A549 (cell line): ENCODE results near the gene RAP2A. TPM values are rescaled to one million over a fixed set of nuclear protein-coding genes. Genes with fewer than 3 reads are reported as not detected.

ENCODE experiments used
- ATAC-seq, 2 experiments: fragments of 200-7000 bp in 1 of 2; fragments of >200 bp in 1 of 2; cut with Nextera tagmentation in 1 of 2; cut with Tn5 transposase in 1 of 2; 3 replicates each; pipeline versions ENCODE4 v1.8.0 to v1.9.1; 2018 to 2020; ENCODE audit warnings: mild to moderate bottlenecking in 1 of 2, moderate library complexity in 1 of 2
- CTCF ChIA-PET: fragments of 300-600 bp; sonication (Branson Sonifier 250); formaldehyde crosslinking; extraction: SDS; loops from one replicate; lab custom pipeline; 2021; ENCODE audit warnings: antibody characterized with exemption, inconsistent platforms; lab: Yijun Ruan, JAX
- POLR2A ChIA-PET: fragments of 350-600 bp; formaldehyde crosslinking; extraction: SDS; loops from one replicate; lab custom pipeline; 2021; ENCODE audit warnings: antibody characterized with exemption, inconsistent platforms; lab: Yijun Ruan, JAX
- DNase-seq, 2 experiments: peaks; one replicate each; pipeline versions ENCODE4 v3.0.0 to v3.0.0-alpha.2; 2011 to 2016; ENCODE audit warnings: low read depth in 1 of 2, low spot score in 1 of 2
- FAIRE-seq: peaks from 2 replicates; lab custom pipeline; 2011; peaks lifted over from hg19 to GRCh38; lab: Jason Lieb, UNC
- H3K27ac ChIP-seq, 2 experiments: fragments of >200 bp; sonication (Bioruptor Twin); formaldehyde crosslinking; 3 replicates each; pipeline ENCODE4 v1.5.1; 2016 to 2017
- H3K4me1 ChIP-seq: fragments of >200 bp; sonication (Bioruptor Twin); formaldehyde crosslinking; 3 replicates; pipeline ENCODE4 v1.6.1; 2016
- H3K4me2 ChIP-seq: fragments of >200 bp; sonication (Bioruptor Twin); formaldehyde crosslinking; 3 replicates; pipeline ENCODE4 v1.6.1; 2016
- H3K4me3 ChIP-seq: fragments of >200 bp; sonication (Bioruptor Twin); formaldehyde crosslinking; 3 replicates; pipeline ENCODE4 v1.5.1; 2016
- H3K9me3 ChIP-seq: fragments of >200 bp; sonication (Bioruptor Twin); formaldehyde crosslinking; 3 replicates; pipeline ENCODE4 v1.6.1; 2016
- BHLHE40 ChIP-seq: IDR thresholded peaks from 2 replicates; pipeline ENCODE4 v1.6.1; 2012; ENCODE audit warnings: low read depth, low read length, inconsistent platforms
- CBX2 ChIP-seq: fragments of 200-600 bp; sonication (generic); IDR thresholded peaks from 2 replicates; pipeline ENCODE4 v1.6.1; 2016; ENCODE audit warnings: low read depth, mild to moderate bottlenecking, borderline replicate concordance
- CBX8 ChIP-seq: fragments of 200-600 bp; sonication (generic); IDR thresholded peaks from 2 replicates; pipeline ENCODE4 v1.6.1; 2016
- CEBPB ChIP-seq, 2 experiments: fragments of >200 bp in 1 of 2; sonication (Bioruptor Twin) in 1 of 2; formaldehyde crosslinking in 1 of 2; IDR thresholded peaks; 2 replicates each; pipeline ENCODE4 v1.6.1; 2012 to 2016
- CHD2 ChIP-seq: fragments of 150-350 bp; IDR thresholded peaks from 2 replicates; pipeline ENCODE4 v1.6.1; 2014; ENCODE audit warnings: low read length; ENCODE audit not compliant: partially characterized antibody
- EHMT2 ChIP-seq: fragments of 200-600 bp; sonication (generic); IDR thresholded peaks from 2 replicates; pipeline ENCODE4 v1.6.1; 2016; ENCODE audit warnings: antibody characterized with exemption, low read depth, mild to moderate bottlenecking, moderate library complexity
- EP300 ChIP-seq, 2 experiments: fragments of >200 bp; sonication (Bioruptor Twin); formaldehyde crosslinking; IDR thresholded peaks; 2 replicates in 1 of 2; 3 replicates in 1 of 2; pipeline ENCODE4 v1.6.1; 2016 to 2017
- ESRRA ChIP-seq: fragments of 150-350 bp; IDR thresholded peaks from 2 replicates; pipeline ENCODE4 v1.6.1; 2014; ENCODE audit warnings: mild to moderate bottlenecking, low read length, borderline replicate concordance
- HEYL ChIP-seq: fragments of 250-450 bp; sonication (Bioruptor Pico); IDR thresholded peaks from 2 replicates; pipeline ENCODE4 v1.8.0; 2021; ENCODE audit warnings: mild to moderate bottlenecking, moderate library complexity
- HOXA7 ChIP-seq: fragments of 250-450 bp; sonication (Bioruptor Pico); IDR thresholded peaks from 2 replicates; pipeline ENCODE4 v1.5.0; 2020; ENCODE audit warnings: mild to moderate bottlenecking, moderate library complexity
- HOXB5 ChIP-seq: fragments of 250-450 bp; sonication (Bioruptor Pico); IDR thresholded peaks from 2 replicates; pipeline ENCODE4 v1.5.0; 2020; ENCODE audit warnings: mild to moderate bottlenecking, moderate library complexity
- KDM1A ChIP-seq: fragments of 200-600 bp; sonication (generic); IDR thresholded peaks from 2 replicates; pipeline ENCODE4 v1.6.1; 2016; ENCODE audit warnings: low read depth, mild to moderate bottlenecking
- MAFK ChIP-seq: fragments of 450-650 bp; IDR thresholded peaks from 2 replicates; pipeline ENCODE4 v1.6.1; 2014; ENCODE audit not compliant: partially characterized antibody
- MAZ ChIP-seq: fragments of 150-350 bp; IDR thresholded peaks from 2 replicates; pipeline ENCODE4 v1.6.1; 2014; ENCODE audit warnings: antibody characterized with exemption, low read depth, low read length, borderline replicate concordance
- NFE2L2 ChIP-seq: fragments of 150-350 bp; conservative IDR thresholded peaks from 2 replicates; pipeline ENCODE4 v1.6.1; 2014; ENCODE audit warnings: low read length
- NPAS2 ChIP-seq: fragments of 250-450 bp; sonication (Bioruptor Pico); IDR thresholded peaks from 2 replicates; pipeline ENCODE4 v1.8.0; 2022; ENCODE audit warnings: mild to moderate bottlenecking, moderate library complexity, borderline replicate concordance
- RNF2 ChIP-seq: fragments of 200-600 bp; sonication (generic); IDR thresholded peaks from 2 replicates; pipeline ENCODE4 v1.6.1; 2016; ENCODE audit warnings: low read depth, mild to moderate bottlenecking, antibody characterized with exemption, moderate library complexity, borderline replicate concordance
- TP53 ChIP-seq: fragments of 250-450 bp; sonication (Bioruptor Pico); IDR thresholded peaks from 2 replicates; pipeline ENCODE4 v1.5.0; 2021; ENCODE audit warnings: mild to moderate bottlenecking, moderate library complexity
- ZFP36 ChIP-seq: fragments of 450-650 bp; IDR thresholded peaks from 2 replicates; pipeline ENCODE4 v1.6.1; 2014; ENCODE audit warnings: borderline replicate concordance; ENCODE audit not compliant: partially characterized antibody
- ZNF302 ChIP-seq: fragments of 250-450 bp; sonication (Bioruptor Pico); IDR thresholded peaks from 2 replicates; pipeline ENCODE4 v1.9.0; 2021; ENCODE audit warnings: inconsistent platforms, mild to moderate bottlenecking, moderate library complexity
- WGBS: methylation state at CpG from one replicate; pipeline ENCODE4 v1.1.6; 2017; ENCODE audit errors: missing lambda C conversion rate; 5-methylcytosine and 5-hydroxymethylcytosine counted together
- polyA plus RNA-seq, 4 experiments: library from polyadenylated mRNA; depleted of rRNA in 3 of 4; stranded (reverse); fragments of >200 nt; fragmentation: RNase III in 1 of 4; extraction: RNeasy Plus Mini Kit Qiagen cat#74134 plus additional on column Dnase treatment in 1 of 4; gene quantifications; 2 replicates in 3 of 4; 3 replicates in 1 of 4; pipeline ENCODE4 v1.2.3, GENCODE V29; 2011 to 2017
- TF ChIP-seq, protein P1 (sequence below): fragments of >200 bp; sonication (Bioruptor Twin); formaldehyde crosslinking; IDR thresholded peaks from 2 replicates; pipeline ENCODE4 v1.6.1; 2016
- TF ChIP-seq, protein P2 (sequence below): fragments of 250-450 bp; sonication (Bioruptor Pico); IDR thresholded peaks from 2 replicates; pipeline ENCODE4 v1.5.0; 2020; ENCODE audit warnings: low read depth, mild to moderate bottlenecking, moderate library complexity
- TF ChIP-seq, protein P3 (sequence below): IDR thresholded peaks from 2 replicates; pipeline ENCODE4 v1.6.1; 2012
- TF ChIP-seq, protein P4 (sequence below): fragments of >200 bp; sonication (Bioruptor Twin); formaldehyde crosslinking; IDR thresholded peaks from 3 replicates; pipeline ENCODE4 v1.5.1; 2016
- TF ChIP-seq, protein P5 (sequence below): fragments of 200-600 bp; sonication (generic); IDR thresholded peaks from 2 replicates; pipeline ENCODE4 v1.6.1; 2016; ENCODE audit warnings: antibody characterized with exemption, mild to moderate bottlenecking, moderate library complexity
- TF ChIP-seq, protein P6 (sequence below): fragments of 450-650 bp; IDR thresholded peaks from 2 replicates; pipeline ENCODE4 v1.6.1; 2014; ENCODE audit warnings: antibody characterized with exemption

Gene RAP2A
- polyA plus RNA-seq, 2 of the 4 experiments (the other 2 are of a cell fraction), result 8.7 to 10.9 TPM

DNA sequence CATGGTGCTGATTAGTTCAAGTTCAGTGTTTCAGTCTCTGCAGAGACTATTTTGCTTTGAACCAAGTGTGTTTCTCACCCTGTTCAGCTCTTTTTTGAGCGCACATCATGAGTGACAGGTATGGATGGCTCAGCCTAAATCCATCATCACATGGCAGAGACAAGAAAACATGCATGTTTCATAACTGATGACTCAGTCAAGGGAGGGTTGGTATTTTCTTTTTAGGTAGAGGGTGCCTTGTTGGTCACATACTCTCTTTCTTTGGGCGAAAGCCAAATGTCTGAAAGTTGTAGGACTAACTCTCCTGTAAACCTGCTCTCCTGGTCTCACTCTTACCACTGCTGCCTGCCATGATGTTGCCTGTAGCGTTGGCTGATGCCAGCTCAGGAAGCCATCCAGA is 48.1 kb upstream of the RAP2A start (continued):
- no peak for TF ChIP-seq BHLHE40
- TF ChIP-seq HEYL (CRISPR knock-in tag), result no peak
- TF ChIP-seq CHD2, result no peak

DNA sequence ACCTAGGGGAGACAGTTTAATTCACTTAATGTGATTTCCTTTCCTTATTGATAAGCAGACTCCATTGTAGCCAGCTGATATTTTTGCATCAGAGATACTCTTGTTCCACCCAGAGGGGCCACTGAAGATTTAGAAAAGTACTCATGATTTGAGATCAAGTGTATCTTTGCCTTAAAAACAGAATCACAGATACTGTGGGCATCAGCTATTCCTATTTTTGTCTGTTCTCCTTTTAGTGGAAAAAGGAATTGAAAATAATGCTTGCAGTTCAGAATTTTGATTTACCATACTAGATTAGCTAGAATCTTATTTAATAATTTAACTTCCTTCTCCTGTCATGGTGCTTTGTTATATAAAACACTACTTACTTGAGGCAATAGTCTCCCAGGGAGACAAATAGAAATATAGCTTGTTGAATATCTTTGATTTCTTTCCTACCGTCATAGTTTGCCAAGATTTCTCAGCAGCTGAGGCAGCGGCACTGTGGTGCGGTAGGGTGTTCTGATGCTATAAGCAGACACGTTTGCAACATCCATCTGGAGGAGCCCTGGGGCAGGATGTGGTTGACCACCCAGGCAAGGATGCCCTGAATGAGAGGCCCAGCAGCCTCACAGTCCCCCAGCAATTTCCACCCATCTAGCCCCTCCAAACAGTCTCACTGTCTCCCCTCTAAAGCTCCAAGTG is 47.0 kb upstream of the RAP2A start:
- no peak for DNase-seq
- H3K4me2 ChIP-seq, result no peak overlapping the region
- POLR2A ChIA-PET, result no interaction called here
- TF ChIP-seq, protein P1, sequence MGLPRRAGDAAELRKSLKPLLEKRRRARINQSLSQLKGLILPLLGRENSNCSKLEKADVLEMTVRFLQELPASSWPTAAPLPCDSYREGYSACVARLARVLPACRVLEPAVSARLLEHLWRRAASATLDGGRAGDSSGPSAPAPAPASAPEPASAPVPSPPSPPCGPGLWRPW, result no peak
- TF ChIP-seq TP53 (CRISPR knock-in tag) (no peak), KDM1A (no peak), CBX2 (no peak), HEYL (CRISPR knock-in tag) (no peak), HOXB5 (CRISPR knock-in tag) (no peak), NFE2L2 (no peak), EP300 (IDR thresholded peaks at IDR 0.05) (no peak), CHD2 (no peak), CEBPB (IDR thresholded peaks at IDR 0.05) (no peak), ESRRA (no peak), HOXA7 (CRISPR knock-in tag) (no peak), CBX8 (no peak), NPAS2 (no peak)
- TF ChIP-seq, protein P2, sequence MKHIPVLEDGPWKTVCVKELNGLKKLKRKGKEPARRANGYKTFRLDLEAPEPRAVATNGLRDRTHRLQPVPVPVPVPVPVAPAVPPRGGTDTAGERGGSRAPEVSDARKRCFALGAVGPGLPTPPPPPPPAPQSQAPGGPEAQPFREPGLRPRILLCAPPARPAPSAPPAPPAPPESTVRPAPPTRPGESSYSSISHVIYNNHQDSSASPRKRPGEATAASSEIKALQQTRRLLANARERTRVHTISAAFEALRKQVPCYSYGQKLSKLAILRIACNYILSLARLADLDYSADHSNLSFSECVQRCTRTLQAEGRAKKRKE (CRISPR knock-in tag), result no peak
- TF ChIP-seq, protein P3, sequence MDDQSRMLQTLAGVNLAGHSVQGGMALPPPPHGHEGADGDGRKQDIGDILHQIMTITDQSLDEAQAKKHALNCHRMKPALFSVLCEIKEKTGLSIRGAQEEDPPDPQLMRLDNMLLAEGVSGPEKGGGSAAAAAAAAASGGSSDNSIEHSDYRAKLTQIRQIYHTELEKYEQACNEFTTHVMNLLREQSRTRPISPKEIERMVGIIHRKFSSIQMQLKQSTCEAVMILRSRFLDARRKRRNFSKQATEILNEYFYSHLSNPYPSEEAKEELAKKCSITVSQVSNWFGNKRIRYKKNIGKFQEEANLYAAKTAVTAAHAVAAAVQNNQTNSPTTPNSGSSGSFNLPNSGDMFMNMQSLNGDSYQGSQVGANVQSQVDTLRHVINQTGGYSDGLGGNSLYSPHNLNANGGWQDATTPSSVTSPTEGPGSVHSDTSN, result no peak
- TF ChIP-seq, protein P4, sequence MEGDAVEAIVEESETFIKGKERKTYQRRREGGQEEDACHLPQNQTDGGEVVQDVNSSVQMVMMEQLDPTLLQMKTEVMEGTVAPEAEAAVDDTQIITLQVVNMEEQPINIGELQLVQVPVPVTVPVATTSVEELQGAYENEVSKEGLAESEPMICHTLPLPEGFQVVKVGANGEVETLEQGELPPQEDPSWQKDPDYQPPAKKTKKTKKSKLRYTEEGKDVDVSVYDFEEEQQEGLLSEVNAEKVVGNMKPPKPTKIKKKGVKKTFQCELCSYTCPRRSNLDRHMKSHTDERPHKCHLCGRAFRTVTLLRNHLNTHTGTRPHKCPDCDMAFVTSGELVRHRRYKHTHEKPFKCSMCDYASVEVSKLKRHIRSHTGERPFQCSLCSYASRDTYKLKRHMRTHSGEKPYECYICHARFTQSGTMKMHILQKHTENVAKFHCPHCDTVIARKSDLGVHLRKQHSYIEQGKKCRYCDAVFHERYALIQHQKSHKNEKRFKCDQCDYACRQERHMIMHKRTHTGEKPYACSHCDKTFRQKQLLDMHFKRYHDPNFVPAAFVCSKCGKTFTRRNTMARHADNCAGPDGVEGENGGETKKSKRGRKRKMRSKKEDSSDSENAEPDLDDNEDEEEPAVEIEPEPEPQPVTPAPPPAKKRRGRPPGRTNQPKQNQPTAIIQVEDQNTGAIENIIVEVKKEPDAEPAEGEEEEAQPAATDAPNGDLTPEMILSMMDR, result no peak
- no peak overlapping the region for H3K4me3 ChIP-seq
- no peaks in the 10 kb centered on the region; the same call in 2 of the 3 replicates for H3K4me1 ChIP-seq
- 85% methylated on average over 4 of the region's 4 CpGs for WGBS
- no peak for ATAC-seq
- FAIRE-seq, result no peak
- CTCF ChIA-PET, result no interaction called here
- H3K27ac ChIP-seq, result no peak overlapping the region
- H3K9me3 ChIP-seq, result no peaks in the 10 kb centered on the region

DNA sequence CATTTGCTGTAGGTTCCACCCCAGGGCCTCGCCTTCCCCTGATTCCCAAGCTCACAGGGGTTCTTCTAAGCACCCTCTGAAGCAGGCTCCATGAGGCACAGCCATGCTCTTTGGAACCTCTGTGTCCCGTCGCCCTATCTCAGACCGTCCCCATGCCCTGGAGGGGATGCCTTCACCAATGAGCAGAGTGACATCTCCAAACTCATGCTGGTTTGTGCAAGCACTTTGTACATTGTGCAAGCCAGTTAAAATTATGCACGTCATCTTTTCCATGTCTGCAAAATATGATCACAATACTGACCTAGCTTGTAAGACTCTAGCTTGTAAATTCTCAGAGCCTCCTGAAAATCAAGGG is 46.5 kb upstream of the RAP2A start:
- ChIA-PET CTCF (no interaction called here), POLR2A (no interaction called here)
- H3K4me3 ChIP-seq, result no peak overlapping the region
- ATAC-seq (no peak), FAIRE-seq (no peak)
- no peak overlapping the region for H3K4me2 ChIP-seq
- no peaks in the 10 kb centered on the region; the same call in 2 of the 3 replicates for H3K4me1 ChIP-seq
- WGBS, result 100% methylated on average over 5 of the region's 5 CpGs
- TF ChIP-seq RNF2 (no peak), ZFP36 (no peak), MAZ (no peak), MAFK (no peak), EHMT2 (no peak), KDM1A (no peak), ZNF302 (CRISPR knock-in tag) (no peak)
- TF ChIP-seq, protein P5, sequence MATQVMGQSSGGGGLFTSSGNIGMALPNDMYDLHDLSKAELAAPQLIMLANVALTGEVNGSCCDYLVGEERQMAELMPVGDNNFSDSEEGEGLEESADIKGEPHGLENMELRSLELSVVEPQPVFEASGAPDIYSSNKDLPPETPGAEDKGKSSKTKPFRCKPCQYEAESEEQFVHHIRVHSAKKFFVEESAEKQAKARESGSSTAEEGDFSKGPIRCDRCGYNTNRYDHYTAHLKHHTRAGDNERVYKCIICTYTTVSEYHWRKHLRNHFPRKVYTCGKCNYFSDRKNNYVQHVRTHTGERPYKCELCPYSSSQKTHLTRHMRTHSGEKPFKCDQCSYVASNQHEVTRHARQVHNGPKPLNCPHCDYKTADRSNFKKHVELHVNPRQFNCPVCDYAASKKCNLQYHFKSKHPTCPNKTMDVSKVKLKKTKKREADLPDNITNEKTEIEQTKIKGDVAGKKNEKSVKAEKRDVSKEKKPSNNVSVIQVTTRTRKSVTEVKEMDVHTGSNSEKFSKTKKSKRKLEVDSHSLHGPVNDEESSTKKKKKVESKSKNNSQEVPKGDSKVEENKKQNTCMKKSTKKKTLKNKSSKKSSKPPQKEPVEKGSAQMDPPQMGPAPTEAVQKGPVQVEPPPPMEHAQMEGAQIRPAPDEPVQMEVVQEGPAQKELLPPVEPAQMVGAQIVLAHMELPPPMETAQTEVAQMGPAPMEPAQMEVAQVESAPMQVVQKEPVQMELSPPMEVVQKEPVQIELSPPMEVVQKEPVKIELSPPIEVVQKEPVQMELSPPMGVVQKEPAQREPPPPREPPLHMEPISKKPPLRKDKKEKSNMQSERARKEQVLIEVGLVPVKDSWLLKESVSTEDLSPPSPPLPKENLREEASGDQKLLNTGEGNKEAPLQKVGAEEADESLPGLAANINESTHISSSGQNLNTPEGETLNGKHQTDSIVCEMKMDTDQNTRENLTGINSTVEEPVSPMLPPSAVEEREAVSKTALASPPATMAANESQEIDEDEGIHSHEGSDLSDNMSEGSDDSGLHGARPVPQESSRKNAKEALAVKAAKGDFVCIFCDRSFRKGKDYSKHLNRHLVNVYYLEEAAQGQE, result no peak
- TF ChIP-seq, protein P6, sequence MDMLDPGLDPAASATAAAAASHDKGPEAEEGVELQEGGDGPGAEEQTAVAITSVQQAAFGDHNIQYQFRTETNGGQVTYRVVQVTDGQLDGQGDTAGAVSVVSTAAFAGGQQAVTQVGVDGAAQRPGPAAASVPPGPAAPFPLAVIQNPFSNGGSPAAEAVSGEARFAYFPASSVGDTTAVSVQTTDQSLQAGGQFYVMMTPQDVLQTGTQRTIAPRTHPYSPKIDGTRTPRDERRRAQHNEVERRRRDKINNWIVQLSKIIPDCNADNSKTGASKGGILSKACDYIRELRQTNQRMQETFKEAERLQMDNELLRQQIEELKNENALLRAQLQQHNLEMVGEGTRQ, result no peak
- TF ChIP-seq, all 56 proteins: peak for 0
- Histone ChIP-seq H3K27ac (no peak overlapping the region), H3K9me3 (no peaks in the 10 kb centered on the region)
- DNase-seq, result no peak
